WTC11 (cell line): Measurements from ENCODE around the gene EPN2. TPM values are rescaled to one million over a fixed set of nuclear protein-coding genes. Genes with fewer than 3 reads are reported as not detected.

Source experiments
- ATAC-seq: fragments of 200-7000 bp; cut with Tn5 transposase; 2 replicates; pipeline ENCODE4 v1.10.0; 2021; ENCODE audit warnings: mild to moderate bottlenecking, moderate library complexity
- CTCF ChIA-PET: fragments of 300-600 bp; sonication (Branson Sonifier 250); formaldehyde crosslinking; loops from one replicate; lab custom pipeline; 2021; ENCODE audit warnings: antibody characterized with exemption; lab: Charles Lee
- POLR2A ChIA-PET: fragments of 350-600 bp; sonication (Branson Sonifier 250); formaldehyde crosslinking; loops from one replicate; lab custom pipeline; 2021; ENCODE audit warnings: antibody characterized with exemption; lab: Charles Lee
- DNase-seq: peaks from one replicate; pipeline ENCODE4 v3.0.0; 2021; ENCODE audit warnings: low spot score
- H3K27ac Mint-ChIP-seq: 2 replicates; pipeline ENCODE4 v1.8.0; 2021; ENCODE audit warnings: mixed read lengths
- H3K27me3 Mint-ChIP-seq: 2 replicates; pipeline ENCODE4 v1.8.0; 2021; ENCODE audit warnings: low read depth, mild to moderate bottlenecking, moderate library complexity, mixed read lengths
- H3K36me3 Mint-ChIP-seq: 2 replicates; pipeline ENCODE4 v1.8.0; 2021; ENCODE audit warnings: mixed read lengths
- H3K4me1 Mint-ChIP-seq: 2 replicates; pipeline ENCODE4 v1.8.0; 2022; ENCODE audit warnings: mixed read lengths
- H3K4me3 Mint-ChIP-seq: 2 replicates; pipeline ENCODE4 v1.8.0; 2021; ENCODE audit warnings: mild to moderate bottlenecking, moderate library complexity, mixed read lengths
- H3K9me3 Mint-ChIP-seq: 2 replicates; pipeline ENCODE4 v1.8.0; 2021; ENCODE audit warnings: mixed read lengths
- AFF4 ChIP-seq: sonication (generic); formaldehyde crosslinking; IDR thresholded peaks from 2 replicates; pipeline ENCODE4 v1.8.1; 2023; ENCODE audit warnings: mild to moderate bottlenecking, missing genetic modification reagents, borderline replicate concordance
- ATF1 ChIP-seq: sonication (generic); formaldehyde crosslinking; IDR thresholded peaks from 2 replicates; pipeline ENCODE4 v1.8.1; 2023; ENCODE audit warnings: mild to moderate bottlenecking, moderate library complexity, missing genetic modification reagents
- CBFB ChIP-seq: sonication (generic); formaldehyde crosslinking; IDR thresholded peaks from 2 replicates; pipeline ENCODE4 v1.8.1; 2022; ENCODE audit warnings: mild to moderate bottlenecking, low read depth, missing genetic modification reagents
- CREB1 ChIP-seq: sonication (generic); formaldehyde crosslinking; IDR thresholded peaks from 2 replicates; pipeline ENCODE4 v1.8.0; 2023; ENCODE audit warnings: mild to moderate bottlenecking, missing genetic modification reagents
- E2F4 ChIP-seq: sonication (generic); formaldehyde crosslinking; IDR thresholded peaks from 2 replicates; pipeline ENCODE4 v1.8.1; 2022; ENCODE audit warnings: low read depth, mild to moderate bottlenecking, moderate library complexity, missing genetic modification reagents, borderline replicate concordance
- ESRRA ChIP-seq: sonication (generic); formaldehyde crosslinking; IDR thresholded peaks from 2 replicates; pipeline ENCODE4 v1.8.1; 2022; ENCODE audit warnings: mild to moderate bottlenecking, missing genetic modification reagents, borderline replicate concordance
- ETV6 ChIP-seq: sonication (generic); formaldehyde crosslinking; IDR thresholded peaks from 2 replicates; pipeline ENCODE4 v1.8.1; 2022; ENCODE audit warnings: mild to moderate bottlenecking, missing genetic modification reagents
- GTF2I ChIP-seq: fragments of 250-450 bp; sonication (Bioruptor Pico); conservative IDR thresholded peaks from 2 replicates; pipeline ENCODE4 v1.4.0; 2021; ENCODE audit warnings: mild to moderate bottlenecking
- JUN ChIP-seq: sonication (generic); formaldehyde crosslinking; IDR thresholded peaks from 2 replicates; pipeline ENCODE4 v1.8.0; 2023; ENCODE audit warnings: mild to moderate bottlenecking, missing genetic modification reagents
- MLX ChIP-seq: sonication (generic); formaldehyde crosslinking; IDR thresholded peaks from 2 replicates; pipeline ENCODE4 v1.8.1; 2023; ENCODE audit warnings: mild to moderate bottlenecking, missing genetic modification reagents, moderate library complexity
- NR3C1 ChIP-seq: sonication (generic); formaldehyde crosslinking; conservative IDR thresholded peaks from 2 replicates; pipeline ENCODE4 v1.8.1; 2023; ENCODE audit warnings: low read depth, mild to moderate bottlenecking, missing genetic modification reagents
- RORB ChIP-seq: fragments of 250-450 bp; sonication (Bioruptor Pico); IDR thresholded peaks from 2 replicates; pipeline ENCODE4 v1.9.0; 2021; ENCODE audit warnings: mild to moderate bottlenecking
- TP53 ChIP-seq: sonication (generic); formaldehyde crosslinking; IDR thresholded peaks from 2 replicates; pipeline ENCODE4 v1.8.1; 2023; ENCODE audit warnings: mild to moderate bottlenecking, missing genetic modification reagents
- USF2 ChIP-seq: sonication (generic); formaldehyde crosslinking; IDR thresholded peaks from 2 replicates; pipeline ENCODE4 v1.8.1; 2023; ENCODE audit warnings: mild to moderate bottlenecking, missing genetic modification reagents, moderate library complexity
- ZNF281 ChIP-seq: sonication (generic); formaldehyde crosslinking; IDR thresholded peaks from 2 replicates; pipeline ENCODE4 v1.8.0; 2023; ENCODE audit warnings: mild to moderate bottlenecking, missing genetic modification reagents
- ZNF425 ChIP-seq: fragments of 250-450 bp; sonication (Bioruptor Pico); conservative IDR thresholded peaks from 2 replicates; pipeline ENCODE4 v1.9.0; 2021; ENCODE audit warnings: mild to moderate bottlenecking
- ZSCAN18 ChIP-seq: fragments of 250-450 bp; sonication (Bioruptor Pico); IDR thresholded peaks from 2 replicates; pipeline ENCODE4 v2.1.2; 2022; ENCODE audit warnings: mild to moderate bottlenecking, moderate library complexity
- total RNA-seq: library from RNA; stranded (reverse); gene quantifications from 3 replicates; pipeline ENCODE4 v1.2.3, GENCODE V29; 2021

Gene EPN2
- total RNA-seq, 1 experiment from 2014 or later: 48.8 TPM

- Mint-ChIP-seq H3K36me3 (peaks cover 39% of the 10 kb centered on the region), H3K27me3 (no peaks in the 10 kb centered on the region), H3K9me3 (no peaks in the 10 kb centered on the region), H3K4me3 (no peak overlapping the region), H3K4me1 (peaks cover 16% of the 10 kb centered on the region), H3K27ac (no peak overlapping the region)
- POLR2A ChIA-PET: no interaction called here
- CTCF ChIA-PET: interaction anchor here (0.6 kb wide), 1 partner anchor 27 kb away, joined by 3 read pairs; no protein-coding TSS in a partner anchor
- DNase-seq (no peak), ATAC-seq (no peak)
- no peak for TF ChIP-seq MLX (CRISPR knock-in tag)
- TF ChIP-seq ESRRA (CRISPR knock-in tag): no peak
- no peak for TF ChIP-seq ETV6 (CRISPR knock-in tag)
- TF ChIP-seq ZNF425 (CRISPR knock-in tag): no peak
- no peak for TF ChIP-seq TP53
- no peak for TF ChIP-seq USF2 (CRISPR knock-in tag)
These were observed 74.5 kb downstream of the EPN2 start for GRCh38 chr17:19311421-19312215.

GRCh38 chr17:19312406-19312805 is 75.2 kb downstream of the EPN2 start:
- H3K4me1 Mint-ChIP-seq: peaks cover 24% of the 10 kb centered on the region
- DNase-seq: no peak
- TF ChIP-seq ZNF281 (CRISPR knock-in tag) (no peak), NR3C1 (CRISPR knock-in tag) (no peak), JUN (CRISPR knock-in tag) (no peak), GTF2I (CRISPR knock-in tag) (no peak), ZSCAN18 (no peak)
- no peak overlapping the region for H3K4me3 Mint-ChIP-seq
- no peaks in the 10 kb centered on the region for H3K9me3 Mint-ChIP-seq
- H3K36me3 Mint-ChIP-seq: peaks cover 40% of the 10 kb centered on the region
- CTCF ChIA-PET: interaction anchor here (0.8 kb wide), 1 partner anchor 10 kb away, joined by 3 read pairs; no protein-coding TSS in a partner anchor
- no peak overlapping the region for H3K27ac Mint-ChIP-seq
- no peak for ATAC-seq
- H3K27me3 Mint-ChIP-seq: no peaks in the 10 kb centered on the region
- POLR2A ChIA-PET: no interaction called here

GRCh38 chr17:19313066-19313745 is 76.0 kb downstream of the EPN2 start:
- no peak for ATAC-seq
- Mint-ChIP-seq H3K4me1 (peaks cover 31% of the 10 kb centered on the region), H3K27ac (no peak overlapping the region), H3K9me3 (no peaks in the 10 kb centered on the region), H3K27me3 (no peaks in the 10 kb centered on the region), H3K4me3 (no peak overlapping the region), H3K36me3 (peaks cover 42% of the 10 kb centered on the region)
- CTCF ChIA-PET: interaction anchor here (0.8 kb wide), 1 partner anchor 9 kb away, joined by 3 read pairs; no protein-coding TSS in a partner anchor
- TF ChIP-seq RORB (CRISPR knock-in tag) (no peak), E2F4 (CRISPR knock-in tag) (no peak), CBFB (CRISPR knock-in tag) (no peak), CREB1 (CRISPR knock-in tag) (no peak), ATF1 (CRISPR knock-in tag) (no peak), AFF4 (CRISPR knock-in tag) (no peak)
- DNase-seq: no peak
- POLR2A ChIA-PET: no interaction called here
